GM18499 (cell line): ENCODE results near the gene RPS24.

Source experiments
- ATAC-seq: cut with Tn5 transposase; IDR thresholded peaks from one replicate; pipeline ENCODE4 v1.9.1; 2021; ENCODE audit warnings: moderate number of reproducible peaks; ENCODE audit not compliant: insufficient read depth, unreplicated experiment

RPS24 gene

DNA sequence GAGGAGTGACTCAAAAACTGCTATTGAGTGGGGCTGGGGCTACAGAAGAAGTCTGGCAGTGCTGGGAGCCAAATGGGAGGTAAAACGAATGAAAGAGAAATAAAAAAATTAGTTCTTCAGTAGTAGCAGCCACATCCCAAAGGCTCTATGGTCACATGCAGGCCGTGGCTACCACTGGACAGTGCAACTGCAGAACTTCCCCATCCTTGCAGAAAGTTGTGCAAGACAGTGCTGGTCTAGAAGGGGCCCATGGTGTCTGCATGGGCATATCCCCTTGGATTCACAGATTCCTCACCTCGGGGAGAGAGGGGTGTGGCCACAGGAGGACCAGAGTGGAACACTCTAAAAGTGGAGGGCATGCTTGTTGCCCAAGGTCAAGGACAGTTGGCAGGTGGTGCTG lies 47.6 kb downstream of the RPS24 start:
- no peak for ATAC-seq

DNA sequence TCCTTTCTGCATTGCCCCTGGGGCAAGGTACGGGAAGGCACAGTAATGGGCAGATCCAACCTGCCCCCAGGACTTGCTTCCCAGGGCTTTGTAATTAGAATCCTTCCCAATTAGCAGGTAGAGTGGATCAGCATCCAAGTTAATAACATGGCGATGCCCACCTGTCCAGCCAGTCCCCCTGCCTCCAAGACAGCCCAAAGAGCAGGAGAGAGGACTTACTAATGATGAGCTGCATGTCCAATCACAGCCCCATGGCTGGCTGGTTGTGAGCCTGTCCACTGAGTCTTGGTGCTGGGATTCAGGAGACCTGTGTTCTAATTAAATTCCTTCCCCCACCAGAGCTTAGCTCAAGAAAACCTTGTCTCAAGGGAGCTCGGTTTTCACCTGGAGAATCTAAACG lies 49.0 kb downstream of the RPS24 start:
- ATAC-seq, result no peak
